HUES6 (cell line): Measurements from ENCODE around the gene BUB1B.
"Not testable (repeated sequence)": the region's sequence is repeated elsewhere in the genome, so short reads cannot be mapped to it uniquely, and the experiment has no call there.

Source experiments
- H3K27ac ChIP-seq: 2 replicates; pipeline ENCODE4 v1.7.0; 2013; ENCODE audit warnings: low read depth, mild to moderate bottlenecking, low read length, inconsistent platforms
- H3K27me3 ChIP-seq: 2 replicates; pipeline ENCODE4 v1.6.1; 2013; ENCODE audit warnings: low read length; ENCODE audit not compliant: control insufficient read depth, insufficient read depth
- H3K36me3 ChIP-seq: 2 replicates; pipeline ENCODE4 v1.6.1; 2013; ENCODE audit warnings: low read length; ENCODE audit not compliant: control insufficient read depth, insufficient read depth
- H3K4me1 ChIP-seq: 2 replicates; pipeline ENCODE4 v1.6.1; 2013; ENCODE audit warnings: low read length; ENCODE audit not compliant: control insufficient read depth, insufficient read depth
- H3K4me3 ChIP-seq: 2 replicates; pipeline ENCODE4 v1.5.1; 2013; ENCODE audit warnings: low read depth, low read length
- H3K9ac ChIP-seq: one replicate; pipeline ENCODE4 v1.6.1; 2013; ENCODE audit warnings: mild to moderate bottlenecking, low read length
- H3K9me3 ChIP-seq: 2 replicates; pipeline ENCODE4 v1.6.1; 2013; ENCODE audit warnings: low read depth, low read length; ENCODE audit not compliant: control insufficient read depth, insufficient read depth

BUB1B gene

GRCh38 chr15:40160689-40161688, at the start of gene BUB1B:
TSS of gene BUB1B (plus strand) at chr15:40161069. CDS start at chr15:40161221, 152 bp downstream.
- H3K27ac ChIP-seq: peak within 1 kb of the TSS; percentile 85
- H3K36me3 ChIP-seq: peaks cover 30% of the 10 kb centered on the region
- no peaks in the 10 kb centered on the region for H3K9me3 ChIP-seq
- H3K4me1 ChIP-seq: peaks cover 31% of the 10 kb centered on the region
- H3K27me3 ChIP-seq: no peaks in the 10 kb centered on the region
- peak within 1 kb of the TSS; percentile 89 for H3K9ac ChIP-seq
- H3K4me3 ChIP-seq: peak within 1 kb of the TSS; percentile 91

GRCh38 chr15:40111888-40112287, 49.0 kb upstream of the BUB1B start:
- no peak overlapping the region for H3K9ac ChIP-seq
- no peaks in the 10 kb centered on the region for H3K27me3 ChIP-seq
- no peak overlapping the region for H3K27ac ChIP-seq
- H3K4me1 ChIP-seq: peaks cover 32% of the 10 kb centered on the region
- H3K36me3 ChIP-seq: no peaks in the 10 kb centered on the region
- H3K4me3 ChIP-seq: no peak overlapping the region
- no peaks in the 10 kb centered on the region for H3K9me3 ChIP-seq

- no peaks in the 10 kb centered on the region for H3K9me3 ChIP-seq
- no peak overlapping the region for H3K27ac ChIP-seq
- no peaks in the 10 kb centered on the region for H3K27me3 ChIP-seq
- H3K9ac ChIP-seq: no peak overlapping the region
- no peak overlapping the region for H3K4me3 ChIP-seq
- no peaks in the 10 kb centered on the region for H3K36me3 ChIP-seq
- peaks cover 23% of the 10 kb centered on the region for H3K4me1 ChIP-seq
Observed at GRCh38 chr15:40112789-40113188, 48.1 kb upstream of the BUB1B start.

- no peaks in the 10 kb centered on the region for H3K9me3 ChIP-seq
- no peak overlapping the region for H3K9ac ChIP-seq
- no peaks in the 10 kb centered on the region for H3K27me3 ChIP-seq
- H3K36me3 ChIP-seq: no peaks in the 10 kb centered on the region
- H3K4me1 ChIP-seq: peaks cover 18% of the 10 kb centered on the region
- no peak overlapping the region for H3K27ac ChIP-seq
- no peak overlapping the region for H3K4me3 ChIP-seq
Observed at GRCh38 chr15:40114218-40114617, 46.7 kb upstream of the BUB1B start.

GRCh38 chr15:40115106-40115505, 45.8 kb upstream of the BUB1B start:
- H3K27me3 ChIP-seq, H3K36me3 ChIP-seq: not testable (repeated sequence)

GRCh38 chr15:40115670-40116093, 45.2 kb upstream of the BUB1B start:
- Histone ChIP-seq H3K27me3 (no peaks in the 10 kb centered on the region), H3K36me3 (no peaks in the 10 kb centered on the region), H3K4me1 (peaks cover 14% of the 10 kb centered on the region), H3K9ac (no peak overlapping the region), H3K4me3 (no peak overlapping the region), H3K9me3 (no peaks in the 10 kb centered on the region), H3K27ac (no peak overlapping the region)

More at GRCh38 chr15:40115106-40115505, 45.8 kb upstream of the BUB1B start:
- H3K9ac ChIP-seq, H3K9me3 ChIP-seq, H3K27ac ChIP-seq, H3K4me3 ChIP-seq: not testable (repeated sequence)
- peaks cover 14% of the 10 kb centered on the region for H3K4me1 ChIP-seq

- no peak overlapping the region for H3K4me3 ChIP-seq
- no peak overlapping the region for H3K27ac ChIP-seq
- no peaks in the 10 kb centered on the region for H3K36me3 ChIP-seq
- no peak overlapping the region for H3K9ac ChIP-seq
- H3K4me1 ChIP-seq: peaks cover 20% of the 10 kb centered on the region
- no peaks in the 10 kb centered on the region for H3K9me3 ChIP-seq
- no peaks in the 10 kb centered on the region for H3K27me3 ChIP-seq
Observed at GRCh38 chr15:40118473-40118872, 42.4 kb upstream of the BUB1B start.

- H3K9ac ChIP-seq: no peak overlapping the region
- H3K27me3 ChIP-seq: no peaks in the 10 kb centered on the region; the same call in 1 of the 2 replicates
- H3K9me3 ChIP-seq: no peaks in the 10 kb centered on the region
- H3K27ac ChIP-seq: no peak overlapping the region
- H3K36me3 ChIP-seq: no peaks in the 10 kb centered on the region
- no peak overlapping the region for H3K4me3 ChIP-seq
- H3K4me1 ChIP-seq: peaks cover 17% of the 10 kb centered on the region; the same call in 1 of the 2 replicates
Observed at GRCh38 chr15:40121911-40122638, 38.8 kb upstream of the BUB1B start.

GRCh38 chr15:40122989-40123388, 37.9 kb upstream of the BUB1B start:
- not testable (repeated sequence) for H3K4me3 ChIP-seq, H3K9ac ChIP-seq, H3K9me3 ChIP-seq, H3K27ac ChIP-seq, H3K27me3 ChIP-seq, H3K36me3 ChIP-seq
- peaks cover 17% of the 10 kb centered on the region; the same call in 1 of the 2 replicates for H3K4me1 ChIP-seq

GRCh38 chr15:40123863-40124262, 37.0 kb upstream of the BUB1B start:
- not testable (repeated sequence) for H3K9ac ChIP-seq, H3K4me3 ChIP-seq, H3K27ac ChIP-seq, H3K36me3 ChIP-seq, H3K9me3 ChIP-seq
- peaks cover 17% of the 10 kb centered on the region; the same call in 1 of the 2 replicates for H3K4me1 ChIP-seq
- H3K27me3 ChIP-seq: peaks cover 12% of the 10 kb centered on the region; the same call in 1 of the 2 replicates

- not testable (repeated sequence) for H3K27ac ChIP-seq, H3K36me3 ChIP-seq, H3K9me3 ChIP-seq, H3K4me3 ChIP-seq, H3K9ac ChIP-seq
- Histone ChIP-seq H3K27me3 (peaks cover 15% of the 10 kb centered on the region; the same call in 1 of the 2 replicates), H3K4me1 (peaks cover 17% of the 10 kb centered on the region; the same call in 1 of the 2 replicates)
Observed at GRCh38 chr15:40124333-40124732, 36.5 kb upstream of the BUB1B start.
